IPS-15b (cell line): ENCODE results near the gene SPDEF.

Experiments used
- H3K27me3 ChIP-seq: one replicate; pipeline ENCODE4 v1.6.1; 2013; ENCODE audit warnings: low read length; ENCODE audit not compliant: control insufficient read depth, insufficient read depth
- H3K36me3 ChIP-seq: one replicate; pipeline ENCODE4 v1.6.1; 2013; ENCODE audit warnings: low read length; ENCODE audit not compliant: control insufficient read depth, insufficient read depth
- H3K4me1 ChIP-seq: one replicate; pipeline ENCODE4 v1.6.1; 2013; ENCODE audit warnings: mild to moderate bottlenecking, low read length; ENCODE audit not compliant: control insufficient read depth, insufficient read depth
- H3K4me3 ChIP-seq: one replicate; pipeline ENCODE4 v1.5.1; 2013; ENCODE audit warnings: low read depth, low read length
- H3K9ac ChIP-seq: one replicate; pipeline ENCODE4 v1.6.1; 2013; ENCODE audit warnings: low read depth, mild to moderate bottlenecking, low read length
- H3K9me3 ChIP-seq: one replicate; pipeline ENCODE4 v1.6.1; 2013; ENCODE audit warnings: mild to moderate bottlenecking, low read length; ENCODE audit not compliant: control insufficient read depth, insufficient read depth

SPDEF gene

DNA sequence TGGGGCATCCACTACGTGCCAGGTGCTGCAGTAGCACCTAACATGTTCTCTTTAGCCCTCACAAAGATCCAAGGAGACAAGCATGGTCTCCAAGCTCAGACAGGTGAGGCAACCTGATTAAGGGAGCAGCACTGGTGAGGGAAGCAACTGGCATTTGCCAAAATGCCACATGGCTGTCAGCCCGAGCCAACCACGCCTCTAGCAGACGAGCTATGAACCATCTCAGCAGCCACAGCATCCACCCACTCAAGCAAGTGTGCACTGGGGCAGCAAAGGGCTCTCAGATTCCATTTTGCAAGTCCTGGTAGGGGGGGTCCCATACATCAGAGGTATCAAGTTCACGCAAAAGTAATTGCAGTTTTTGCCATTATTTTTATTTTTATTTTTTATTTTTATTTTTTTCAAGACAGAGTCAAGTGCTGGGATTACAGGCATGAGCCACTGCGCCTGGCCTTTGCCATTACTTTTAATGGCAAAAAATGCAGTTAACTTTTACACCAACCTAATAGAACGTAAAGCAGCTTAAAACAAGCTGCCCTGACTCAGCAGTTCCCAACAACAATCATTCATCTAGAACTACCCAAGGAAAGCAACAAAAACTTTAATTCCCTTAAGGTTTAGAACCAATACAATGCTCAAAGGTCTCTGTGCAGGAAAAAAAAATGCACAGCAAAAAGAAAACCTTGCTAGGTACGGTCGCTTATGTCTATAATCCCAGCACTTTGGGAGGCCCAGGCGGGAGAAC lies 36.3 kb upstream of the SPDEF start:
- Histone ChIP-seq H3K4me1 (peaks cover 3% of the 10 kb centered on the region), H3K27me3 (no peaks in the 10 kb centered on the region), H3K36me3 (peaks cover 3% of the 10 kb centered on the region), H3K4me3 (no peak overlapping the region), H3K9ac (no peak overlapping the region), H3K9me3 (no peaks in the 10 kb centered on the region)

DNA sequence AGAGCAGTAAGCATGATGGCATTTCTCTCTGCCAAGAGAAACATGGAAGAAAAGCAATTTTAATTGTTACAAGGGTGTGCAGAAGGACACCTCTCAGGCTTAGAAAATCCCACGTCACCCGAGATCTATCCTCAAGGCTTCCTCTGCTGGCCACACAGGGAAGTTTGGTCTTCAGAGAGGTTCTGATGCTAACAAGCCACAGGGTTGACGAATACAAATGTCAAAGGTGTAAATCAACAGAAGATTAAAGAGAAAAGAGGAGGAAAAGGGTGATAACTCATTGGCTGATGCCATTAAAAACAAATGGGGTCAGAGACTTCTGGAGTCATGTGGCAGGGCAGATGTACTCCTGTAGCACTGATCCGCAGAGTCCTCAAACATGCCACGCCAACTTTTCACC lies 33.6 kb upstream of the SPDEF start:
- H3K9me3 ChIP-seq: no peaks in the 10 kb centered on the region
- H3K4me1 ChIP-seq: peaks cover 12% of the 10 kb centered on the region
- peaks cover 5% of the 10 kb centered on the region for H3K36me3 ChIP-seq
- no peak overlapping the region for H3K4me3 ChIP-seq
- no peak overlapping the region for H3K9ac ChIP-seq
- H3K27me3 ChIP-seq: no peaks in the 10 kb centered on the region

- no peak overlapping the region for H3K4me3 ChIP-seq
- peaks cover 5% of the 10 kb centered on the region for H3K36me3 ChIP-seq
- no peak overlapping the region for H3K9ac ChIP-seq
- H3K9me3 ChIP-seq: no peaks in the 10 kb centered on the region
- H3K27me3 ChIP-seq: no peaks in the 10 kb centered on the region
- peaks cover 12% of the 10 kb centered on the region for H3K4me1 ChIP-seq
Measured at GRCh38 chr6:34589140-34589539, 33.0 kb upstream of the SPDEF start.

GRCh38 chr6:34587851-34588250 lies 31.7 kb upstream of the SPDEF start:
- Histone ChIP-seq H3K4me1 (peaks cover 12% of the 10 kb centered on the region), H3K9me3 (no peaks in the 10 kb centered on the region), H3K4me3 (no peak overlapping the region), H3K27me3 (no peaks in the 10 kb centered on the region), H3K36me3 (peaks cover 5% of the 10 kb centered on the region), H3K9ac (no peak overlapping the region)

- peaks cover 12% of the 10 kb centered on the region for H3K4me1 ChIP-seq
- H3K9ac ChIP-seq: no peak overlapping the region
- H3K4me3 ChIP-seq: no peak overlapping the region
- H3K36me3 ChIP-seq: peaks cover 5% of the 10 kb centered on the region
- no peaks in the 10 kb centered on the region for H3K27me3 ChIP-seq
- H3K9me3 ChIP-seq: no peaks in the 10 kb centered on the region
Measured at GRCh38 chr6:34587325-34587724, 31.2 kb upstream of the SPDEF start.

GRCh38 chr6:34586327-34587040 lies 30.4 kb upstream of the SPDEF start:
- Histone ChIP-seq H3K36me3 (peaks cover 8% of the 10 kb centered on the region), H3K4me3 (no peak overlapping the region), H3K9me3 (no peaks in the 10 kb centered on the region), H3K27me3 (no peaks in the 10 kb centered on the region), H3K9ac (no peak overlapping the region), H3K4me1 (peaks cover 12% of the 10 kb centered on the region)

DNA sequence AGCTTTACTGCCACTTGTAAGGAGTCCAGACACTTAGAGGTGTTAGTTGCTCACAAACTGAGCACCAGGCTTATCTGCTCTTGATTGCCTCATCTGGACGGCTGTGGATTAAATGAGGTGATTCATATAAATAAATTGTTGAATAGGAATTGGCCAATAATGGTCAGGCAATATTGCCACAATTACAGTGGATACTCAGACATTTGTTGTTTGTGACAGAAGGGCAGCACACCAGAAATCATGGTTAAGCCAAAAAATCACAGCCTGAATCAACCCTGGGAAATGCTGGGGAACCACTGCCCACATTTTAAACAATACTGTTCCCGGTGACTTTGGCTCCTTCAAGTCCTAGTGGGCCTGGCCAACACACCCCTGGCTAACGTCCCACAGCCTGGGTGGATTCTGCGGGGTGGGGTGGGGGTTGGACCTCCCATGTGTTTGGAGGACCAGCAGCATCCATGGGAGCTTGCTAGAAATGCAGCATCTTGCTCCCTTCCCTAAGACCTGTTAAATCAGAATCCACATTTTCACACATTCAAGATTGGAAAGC lies 29.5 kb upstream of the SPDEF start:
- H3K4me1 ChIP-seq: peaks cover 13% of the 10 kb centered on the region
- H3K27me3 ChIP-seq: no peaks in the 10 kb centered on the region
- H3K9me3 ChIP-seq: no peaks in the 10 kb centered on the region
- no peak overlapping the region for H3K4me3 ChIP-seq
- no peak overlapping the region for H3K9ac ChIP-seq
- peaks cover 8% of the 10 kb centered on the region for H3K36me3 ChIP-seq

DNA sequence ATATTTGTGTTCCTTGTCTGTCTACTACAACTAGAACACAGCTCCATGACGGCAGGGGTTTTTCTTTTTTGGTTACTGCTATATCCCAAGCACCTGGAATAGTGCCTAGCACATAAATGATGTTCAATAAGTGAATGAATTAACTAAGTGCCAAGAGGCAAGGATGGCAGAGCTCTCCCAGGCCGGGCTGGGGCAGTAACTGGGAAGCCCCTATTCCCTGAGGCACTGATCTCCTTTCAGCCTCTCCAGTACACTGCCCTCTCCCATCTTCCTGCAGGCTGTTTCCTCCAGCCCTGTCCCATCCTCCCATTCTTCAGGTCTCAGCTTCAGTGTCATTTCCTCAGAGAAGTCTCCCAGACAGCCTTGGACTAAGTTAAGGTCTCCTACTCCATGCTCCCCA lies 29.0 kb upstream of the SPDEF start:
- Histone ChIP-seq H3K27me3 (no peaks in the 10 kb centered on the region), H3K4me3 (no peak overlapping the region), H3K4me1 (peaks cover 13% of the 10 kb centered on the region), H3K36me3 (peaks cover 8% of the 10 kb centered on the region), H3K9me3 (no peaks in the 10 kb centered on the region), H3K9ac (no peak overlapping the region)

DNA sequence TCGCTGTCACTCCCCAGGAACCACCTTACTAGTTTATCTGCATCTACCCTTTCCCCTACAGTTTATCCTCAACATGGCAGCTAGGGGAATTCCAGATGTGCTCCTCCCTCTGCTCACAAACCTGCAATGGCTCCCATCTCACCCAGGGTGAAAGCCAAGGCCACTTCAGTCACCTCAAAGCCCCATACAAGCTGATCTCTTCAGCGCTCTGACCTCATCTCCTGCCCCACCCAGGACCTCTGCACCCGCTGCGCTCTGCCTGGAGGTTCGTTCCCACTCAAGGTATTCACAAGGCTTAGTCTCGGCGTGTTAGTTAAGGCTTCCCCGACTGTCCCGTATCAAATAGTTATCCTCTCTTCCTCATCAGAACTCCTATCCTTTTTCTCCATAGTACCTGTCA lies 28.6 kb upstream of the SPDEF start:
- H3K27me3 ChIP-seq: no peaks in the 10 kb centered on the region
- H3K4me1 ChIP-seq: peaks cover 13% of the 10 kb centered on the region
- H3K9me3 ChIP-seq: no peaks in the 10 kb centered on the region
- no peak overlapping the region for H3K4me3 ChIP-seq
- no peak overlapping the region for H3K9ac ChIP-seq
- H3K36me3 ChIP-seq: peaks cover 8% of the 10 kb centered on the region

- no peaks in the 10 kb centered on the region for H3K27me3 ChIP-seq
- no peak overlapping the region for H3K9ac ChIP-seq
- H3K36me3 ChIP-seq: peaks cover 8% of the 10 kb centered on the region
- no peaks in the 10 kb centered on the region for H3K9me3 ChIP-seq
- peaks cover 13% of the 10 kb centered on the region for H3K4me1 ChIP-seq
- H3K4me3 ChIP-seq: no peak overlapping the region
Measured at GRCh38 chr6:34583861-34584604, 27.9 kb upstream of the SPDEF start.

- H3K27me3 ChIP-seq: no peaks in the 10 kb centered on the region
- H3K4me3 ChIP-seq: no peak overlapping the region
- H3K9ac ChIP-seq: no peak overlapping the region
- peaks cover 8% of the 10 kb centered on the region for H3K36me3 ChIP-seq
- H3K4me1 ChIP-seq: peaks cover 13% of the 10 kb centered on the region
- no peaks in the 10 kb centered on the region for H3K9me3 ChIP-seq
Measured at GRCh38 chr6:34583461-34583860, 27.3 kb upstream of the SPDEF start.
